Stimulated activated CD8-positive, alpha-beta memory T cell treated with anti-CD3 and anti-CD28 coated beads, Interleukin-7, amount 100 ng/mL, for 1 hour (primary cell): Measurements from ENCODE around the gene RAD9B.
"Not testable (repeated sequence)": the region's sequence is repeated elsewhere in the genome, so short reads cannot be mapped to it uniquely, and the experiment has no call there.

Experiments used
- DNase-seq, 2 donors: peaks; one replicate each; pipeline ENCODE4 v3.0.0-alpha.2; 2020; ENCODE audit warnings: low read depth in 2 of 2

Gene RAD9B

DNA sequence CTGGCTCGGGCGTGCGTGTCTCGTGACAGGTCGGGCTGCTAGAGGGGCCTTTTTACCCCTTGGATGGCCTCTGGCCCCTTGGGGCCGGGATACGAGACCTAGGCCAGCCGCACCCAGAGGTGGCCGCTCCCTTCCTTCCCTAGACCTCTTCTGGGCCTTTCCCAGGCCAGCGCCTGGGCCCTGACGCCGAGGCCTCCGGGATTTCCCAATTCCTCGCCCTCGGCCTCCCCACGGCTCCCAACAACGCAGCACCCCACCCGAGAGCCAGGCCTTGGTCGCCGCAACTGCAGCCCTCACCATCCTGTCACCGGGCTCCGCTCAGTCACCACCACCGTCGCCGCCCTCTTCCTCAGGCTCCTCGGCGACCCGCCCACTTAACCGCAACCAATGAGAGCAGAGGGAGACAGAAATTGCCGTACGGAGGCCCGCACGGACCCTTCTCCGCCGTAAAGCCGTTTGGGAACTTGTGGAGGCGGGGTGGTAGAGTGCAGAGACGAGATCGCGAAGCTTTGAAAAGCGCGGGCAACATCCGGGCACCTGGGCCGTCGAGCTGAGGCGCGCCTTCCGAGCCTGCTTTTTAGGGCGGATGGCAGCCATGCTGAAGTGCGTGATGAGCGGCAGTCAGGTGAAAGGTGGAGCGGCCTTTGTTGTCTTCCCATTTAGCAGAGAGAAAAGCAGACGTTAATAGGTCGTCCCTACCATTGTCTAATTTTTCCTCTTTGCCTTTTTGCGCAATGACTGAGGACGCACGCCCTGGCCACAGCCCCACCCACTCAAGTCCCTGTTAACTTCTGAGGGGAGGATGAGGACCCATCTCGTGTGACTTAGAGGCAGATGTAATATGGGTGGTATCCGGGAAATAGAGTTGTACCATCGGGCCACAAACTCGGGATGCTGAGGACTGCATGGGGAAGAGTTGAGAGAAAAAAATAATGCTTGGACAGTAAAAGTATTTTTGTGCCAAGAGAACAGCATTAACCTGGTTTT lies at the start of gene RAD9B, which contains the start of gene VPS29:
Gene RAD9B (plus strand): TSS at position 580 of the 987 bp plus-strand sequence. CDS start 7 bp downstream, at position 587.
Gene VPS29 (minus strand): TSS at position 360 of the 987 bp plus-strand sequence. CDS start 60 bp downstream, at position 300.
- peak; percentile 97 to 98 for DNase-seq

DNA sequence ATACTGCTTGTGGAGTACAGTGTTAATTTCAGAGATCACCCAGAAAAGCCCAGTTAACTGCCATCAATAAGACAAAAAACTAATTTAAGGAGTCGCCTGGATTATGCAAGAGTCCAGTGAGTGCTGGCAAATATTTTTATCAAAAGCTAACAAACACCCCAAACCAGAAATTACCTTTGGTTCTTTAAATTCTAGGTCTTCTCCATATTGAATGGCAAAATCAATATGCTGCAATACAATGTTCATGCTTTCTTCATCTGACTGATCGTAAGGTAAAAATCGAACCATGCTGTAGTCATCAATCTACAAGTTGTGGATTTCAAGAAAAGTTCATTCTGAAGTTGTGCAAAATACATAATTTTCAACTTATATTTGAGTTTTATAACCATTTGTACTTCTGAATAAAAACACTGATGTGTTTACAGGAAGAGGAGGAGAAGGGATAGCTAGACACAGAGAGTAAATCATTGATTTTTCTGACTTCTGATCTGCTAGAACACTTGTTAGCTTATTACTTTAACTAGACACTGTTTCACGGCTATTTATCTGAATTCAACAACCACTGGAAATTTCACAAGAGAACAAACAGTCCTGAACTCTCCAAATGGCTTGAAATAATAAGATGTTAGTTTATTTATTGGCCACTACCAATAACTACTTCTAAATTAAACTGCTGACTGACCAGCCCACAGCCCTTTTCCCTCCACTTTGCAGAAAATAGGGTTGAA lies 48.4 kb upstream of the RAD9B start:
- DNase-seq, result no peak

DNA sequence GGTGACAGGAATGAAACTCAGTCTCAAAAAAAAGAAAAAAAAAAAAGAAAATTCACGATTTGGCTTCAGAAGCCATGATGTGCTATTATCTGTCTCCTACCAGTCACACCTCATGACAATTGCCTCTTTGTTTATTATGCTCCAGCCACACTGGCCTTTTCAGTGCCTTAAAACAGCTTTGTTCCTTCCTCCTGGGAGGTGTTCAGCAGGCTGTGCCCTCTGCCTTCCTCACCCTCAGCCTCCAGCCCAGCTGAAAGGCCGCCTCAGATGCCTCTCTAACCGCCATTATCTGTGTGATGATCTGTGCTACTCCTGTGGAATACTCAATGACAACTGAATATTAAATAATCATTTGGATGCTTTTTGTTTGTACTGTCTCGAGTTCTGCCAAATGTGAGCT lies 43.4 kb upstream of the RAD9B start:
- no peak for DNase-seq

DNA sequence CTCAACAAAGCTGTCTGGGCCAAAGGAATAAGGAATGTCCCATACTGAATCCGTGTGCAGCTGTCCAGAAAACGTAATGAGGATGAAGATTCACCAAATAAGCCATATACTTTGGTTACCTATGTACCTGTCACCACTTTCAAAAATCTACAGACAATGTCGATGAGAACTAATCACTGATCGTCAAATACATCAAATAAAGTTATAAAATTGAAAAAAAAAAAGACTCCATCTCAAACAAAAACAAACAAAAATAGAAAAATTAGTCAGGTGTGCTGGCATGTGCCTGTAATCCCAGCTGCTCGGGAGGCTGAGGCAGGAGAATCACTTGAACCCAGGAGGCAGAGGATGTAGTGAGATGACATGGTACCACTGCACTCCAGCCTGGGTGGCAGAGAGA lies 40.9 kb upstream of the RAD9B start:
- DNase-seq, result not testable (repeated sequence)

DNA sequence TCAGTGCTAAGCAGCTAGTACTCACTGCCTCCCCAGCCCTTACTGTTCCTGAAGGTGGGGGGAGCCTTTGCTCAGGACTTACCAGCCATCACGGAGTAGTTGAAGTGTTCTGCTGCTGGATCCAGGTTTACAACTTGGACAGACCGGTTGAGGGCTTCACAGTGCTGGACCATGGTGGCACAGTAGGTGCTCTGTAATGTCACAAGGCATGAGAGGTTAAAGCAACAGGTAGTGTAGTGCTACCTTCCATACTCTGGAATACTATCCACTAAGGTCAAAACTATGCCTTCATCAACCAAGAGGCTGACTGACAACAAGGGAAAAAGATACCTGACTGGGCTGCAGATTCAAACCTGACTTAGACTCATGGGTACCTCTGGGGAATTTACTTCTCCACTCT lies 37.1 kb upstream of the RAD9B start:
- DNase-seq, result no peak

DNA sequence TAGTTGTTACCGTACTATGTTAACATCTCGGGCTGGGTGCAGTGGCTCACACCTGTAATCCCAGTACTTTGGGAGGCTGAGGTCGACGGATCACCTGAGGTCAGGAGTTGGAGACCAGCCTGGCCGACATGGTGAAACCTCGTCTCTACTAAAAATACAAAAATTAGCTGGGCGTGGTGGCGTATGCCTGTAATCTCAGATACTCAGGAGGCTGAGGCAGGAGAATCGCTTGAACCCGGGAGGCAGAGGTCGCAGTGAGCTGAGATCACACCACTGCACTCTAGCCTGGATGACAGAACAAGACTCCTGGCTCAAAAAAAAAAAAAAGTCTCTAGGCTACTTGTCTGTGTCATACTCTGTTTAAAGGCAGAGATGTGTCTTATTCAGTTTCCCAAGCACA lies 36.4 kb upstream of the RAD9B start:
- not testable (repeated sequence) for DNase-seq

DNA sequence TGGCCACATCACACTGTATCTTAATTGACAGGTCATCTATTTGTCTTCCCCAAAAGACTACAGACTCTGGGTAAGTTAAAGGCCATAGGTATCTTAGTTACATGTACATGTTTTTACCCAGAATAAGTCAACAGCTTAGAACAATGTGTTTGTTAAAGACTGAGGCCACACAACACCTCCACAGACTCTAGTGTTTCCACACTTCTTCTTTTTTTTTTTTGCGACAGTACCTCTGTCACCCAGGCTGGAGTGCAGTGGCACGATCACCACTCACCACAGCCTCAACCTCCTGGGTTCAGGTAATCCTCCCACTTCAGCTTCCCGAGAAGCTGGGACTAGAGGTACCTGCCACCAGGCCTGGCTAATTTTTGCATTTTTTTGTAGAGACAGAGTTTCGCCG lies 35.3 kb upstream of the RAD9B start:
- DNase-seq, result no peak

DNA sequence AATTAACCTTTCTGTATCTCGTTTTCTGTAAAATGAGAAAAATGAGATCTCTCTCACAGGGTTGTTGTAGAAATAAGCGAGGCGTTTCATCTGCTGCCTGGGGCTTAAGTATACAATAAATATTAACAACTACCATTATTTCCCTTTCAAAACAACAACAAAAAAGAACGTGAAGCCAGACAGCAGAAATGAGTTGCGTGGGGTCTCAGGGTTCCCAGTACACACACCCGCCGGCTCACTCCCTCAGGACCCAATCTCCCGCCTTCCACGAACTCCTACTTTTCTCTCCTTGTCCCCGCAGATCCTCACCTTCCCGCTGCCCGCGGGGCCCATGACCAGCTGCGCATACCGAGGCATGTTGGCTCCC lies 34.3 kb upstream of the RAD9B start:
- no peak for DNase-seq

DNA sequence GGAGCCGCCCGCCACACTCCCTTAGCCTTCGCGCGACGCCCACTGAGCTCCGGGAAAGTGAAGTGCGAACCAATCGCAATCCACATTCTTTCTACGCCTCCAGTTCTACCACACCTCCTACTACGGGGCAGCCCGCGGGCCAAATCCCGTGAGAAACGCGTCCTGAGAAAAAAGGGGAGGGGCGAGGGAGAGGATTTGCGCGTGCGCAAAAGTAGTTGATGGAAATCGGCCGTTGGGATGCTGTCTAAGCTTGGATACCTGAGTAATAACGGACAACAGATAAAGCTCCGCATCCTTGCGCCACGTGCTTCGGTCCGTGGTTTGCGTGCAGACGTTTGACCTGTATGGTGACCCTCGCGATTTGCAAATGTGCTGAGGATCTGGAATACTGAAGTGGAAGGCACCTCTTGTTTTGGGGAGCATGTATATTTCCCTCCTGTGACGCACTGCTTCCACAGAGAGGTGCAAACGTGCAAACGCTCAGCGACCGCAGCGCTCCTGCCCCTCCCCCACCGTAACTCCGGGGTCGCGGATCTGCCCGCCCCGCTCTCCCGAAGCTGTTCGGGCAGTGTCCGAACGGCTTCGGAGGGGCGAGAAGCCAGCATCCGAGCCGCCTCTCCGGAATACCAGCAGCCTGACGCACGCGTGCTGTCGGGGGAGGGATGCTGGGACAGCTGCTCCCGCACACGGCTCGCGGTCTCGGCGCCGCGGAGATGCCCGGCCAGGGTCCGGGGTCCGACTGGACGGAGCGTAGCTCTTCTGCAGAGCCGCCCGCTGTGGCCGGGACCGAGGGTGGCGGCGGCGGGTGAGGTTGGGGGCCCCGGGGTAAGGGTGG lies 33.7 kb upstream of the RAD9B start, which contains the start of the genes FAM216A and GPN3:
Gene FAM216A (plus strand): TSS at position 632 of the 835 bp plus-strand sequence. CDS start 31 bp downstream, at position 663.
Gene GPN3 (minus strand): TSS at position 44 of the 835 bp plus-strand sequence. CDS start 54 bp downstream, outside the sequence.
- peak; percentile 84 to 86 for DNase-seq

DNA sequence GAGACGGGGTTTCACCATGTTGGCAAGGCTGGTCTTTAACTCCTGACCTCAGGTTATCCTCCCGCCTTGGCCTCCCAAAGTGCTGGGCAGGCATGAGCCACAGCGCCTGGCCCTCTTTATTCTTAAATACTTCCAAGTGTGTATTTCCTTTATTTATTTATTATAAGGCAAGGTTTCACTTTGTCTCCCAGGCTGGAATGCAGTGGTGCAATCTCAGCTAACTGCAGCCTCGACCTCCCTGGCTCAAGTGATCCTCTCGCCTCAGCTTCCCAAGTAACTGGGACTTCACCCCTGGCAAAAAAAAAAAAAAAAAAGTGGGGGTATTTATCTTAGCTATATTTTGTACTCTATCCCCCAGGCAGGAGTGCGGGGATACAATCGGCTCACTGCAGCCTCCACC lies 26.7 kb upstream of the RAD9B start:
- DNase-seq, result no peak

DNA sequence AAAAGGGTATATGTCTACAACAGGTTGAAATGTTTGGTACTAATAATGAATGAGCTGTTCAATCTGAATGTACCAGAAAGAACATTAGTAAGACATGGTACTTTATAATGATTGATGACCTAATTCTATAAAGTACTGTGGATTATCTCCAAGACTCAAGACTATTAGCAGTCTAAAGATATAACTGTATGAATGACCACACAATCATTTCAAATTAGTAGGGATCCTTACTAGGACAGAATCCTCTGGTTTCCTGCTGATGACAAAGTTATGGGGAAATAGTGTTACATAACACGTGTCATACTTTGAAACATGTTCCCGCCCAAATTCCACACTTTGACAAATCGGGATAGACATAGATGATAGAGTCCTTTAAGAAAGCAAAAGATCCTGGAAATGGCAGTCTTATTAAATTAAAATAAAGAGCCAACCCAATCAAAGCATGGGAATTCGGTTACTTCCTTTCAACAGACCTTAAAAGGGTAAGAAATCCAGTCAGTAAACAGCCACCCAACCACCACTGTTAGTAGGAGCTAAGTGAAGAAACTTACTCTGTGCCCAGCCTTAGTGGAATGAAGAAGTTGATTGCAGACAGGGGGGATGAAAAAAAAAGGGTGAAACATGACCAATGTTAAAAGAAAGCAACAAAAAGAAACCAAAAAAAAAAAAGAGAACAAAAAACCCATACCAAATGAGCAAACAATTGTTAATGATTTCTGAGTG lies 3.0 kb upstream of the RAD9B start:
- DNase-seq, result no peak

DNA sequence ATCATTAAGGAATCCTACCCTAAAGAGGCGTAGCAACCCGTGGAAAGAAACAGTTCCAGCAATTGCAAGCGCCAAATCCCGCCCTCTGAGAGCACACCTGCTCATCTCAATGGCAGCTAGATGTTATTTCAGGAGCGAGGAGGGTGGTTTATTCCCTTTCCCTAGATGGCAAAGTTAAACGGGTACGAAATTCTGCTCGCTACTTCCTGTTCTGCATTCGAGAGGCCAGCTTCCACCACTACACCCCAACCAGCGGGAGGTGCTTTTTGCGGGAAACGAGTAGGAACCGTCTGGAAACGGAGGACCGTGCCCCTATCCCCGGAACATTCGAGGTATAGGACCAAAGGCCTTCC lies 756 bp upstream of the RAD9B start:
- DNase-seq, result peak in 1 of 2 donors; percentile 4

DNA sequence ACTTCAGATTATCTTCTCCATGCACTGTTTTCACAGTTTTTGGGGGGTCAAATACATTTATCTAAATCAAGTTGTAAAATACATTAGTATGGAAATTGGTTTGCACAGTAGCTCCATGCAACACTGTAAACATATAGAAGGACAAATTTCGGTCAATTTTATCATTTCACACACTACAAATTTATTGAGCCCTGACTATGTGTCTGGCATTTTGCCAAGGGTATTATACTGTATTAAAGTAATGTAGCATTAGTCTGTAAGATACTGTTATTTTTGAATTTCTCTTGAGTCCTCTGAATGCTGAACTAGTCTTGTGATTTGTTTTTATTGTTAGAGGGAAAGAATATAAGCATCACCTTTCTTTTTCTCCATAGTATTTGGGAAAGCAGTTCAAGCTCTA lies 1.3 kb downstream of the RAD9B start:
- DNase-seq, result no peak

DNA sequence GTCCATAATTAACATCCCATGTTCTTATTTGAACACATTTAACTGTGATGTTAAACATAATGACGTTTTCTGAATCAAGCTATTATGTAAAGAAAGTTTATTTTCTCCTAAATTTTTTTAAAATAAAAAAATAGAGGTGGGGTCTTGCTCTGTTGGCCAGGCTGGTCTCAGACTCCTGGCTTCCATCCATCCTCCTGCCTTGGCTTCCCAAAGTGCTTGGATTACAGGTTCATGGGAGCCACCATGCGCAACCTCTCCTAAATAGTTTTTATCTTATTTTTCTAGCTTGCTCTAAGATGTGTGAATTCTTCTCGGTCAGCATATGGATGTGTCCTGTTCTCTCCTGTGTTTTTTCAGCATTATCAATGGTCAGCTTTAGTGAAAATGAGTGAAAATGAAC lies 3.2 kb downstream of the RAD9B start:
- DNase-seq, result no peak

DNA sequence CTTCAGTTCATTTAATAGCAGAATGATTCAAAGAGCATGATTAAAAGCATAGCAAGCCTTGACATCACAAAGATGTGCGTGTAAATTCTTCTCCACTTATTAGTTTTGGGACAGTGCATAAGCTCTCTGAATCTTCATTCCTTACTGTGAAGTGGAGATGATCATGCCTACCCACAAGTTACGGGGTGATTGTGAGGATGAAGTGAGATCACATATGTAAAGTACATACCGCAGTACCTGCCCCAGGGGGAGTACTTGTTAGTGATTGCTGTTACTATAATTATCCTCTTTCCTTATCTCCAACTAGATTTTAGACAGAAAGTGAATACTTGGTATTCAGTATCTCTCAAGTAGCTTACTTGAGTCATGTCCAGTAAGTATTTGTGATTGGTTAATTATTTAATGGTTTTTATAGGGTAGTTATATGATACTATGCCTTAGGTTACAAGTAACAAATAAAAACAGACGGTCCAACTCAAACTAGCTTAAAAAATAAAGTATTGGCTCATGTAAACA lies 6.0 kb downstream of the RAD9B start:
- no peak for DNase-seq

DNA sequence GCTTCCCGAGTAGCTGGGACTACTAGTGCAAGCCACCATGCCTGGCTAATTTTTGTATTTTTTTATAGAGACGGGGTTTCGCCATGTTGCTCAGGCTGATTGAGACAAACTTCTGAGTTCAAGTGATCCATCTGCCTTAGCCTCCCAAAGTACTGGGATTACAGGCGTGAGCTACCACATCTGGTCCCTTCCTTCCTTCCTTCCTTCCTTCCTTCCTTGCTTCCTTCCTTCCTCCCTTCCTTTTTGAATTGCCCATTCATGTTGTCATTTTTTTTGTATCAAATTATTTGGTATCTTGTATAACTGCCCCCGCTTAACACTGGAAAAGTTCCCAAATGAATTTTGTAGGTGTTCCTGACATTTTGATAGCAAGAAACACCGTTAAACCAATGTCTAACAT lies 11.7 kb downstream of the RAD9B start:
- DNase-seq, result no peak

DNA sequence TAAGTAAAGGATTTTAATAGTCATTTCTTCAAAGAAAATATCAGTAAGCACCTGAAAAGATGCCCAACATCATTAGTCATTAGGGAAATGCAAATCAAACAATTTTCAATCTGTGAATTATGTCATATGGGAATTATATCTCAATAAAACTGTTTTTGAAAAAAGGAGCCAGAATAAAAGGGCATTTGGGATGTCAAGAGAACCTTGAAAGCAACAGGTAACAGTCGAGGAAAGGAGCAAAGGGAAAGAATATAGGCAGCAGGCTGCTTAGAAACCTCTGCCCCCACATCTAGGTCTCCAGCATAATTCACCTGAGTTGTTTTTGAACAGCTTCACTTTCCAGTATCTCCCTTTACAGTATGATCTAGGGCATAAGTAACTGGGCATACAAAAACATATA lies 12.2 kb downstream of the RAD9B start:
- no peak for DNase-seq

DNA sequence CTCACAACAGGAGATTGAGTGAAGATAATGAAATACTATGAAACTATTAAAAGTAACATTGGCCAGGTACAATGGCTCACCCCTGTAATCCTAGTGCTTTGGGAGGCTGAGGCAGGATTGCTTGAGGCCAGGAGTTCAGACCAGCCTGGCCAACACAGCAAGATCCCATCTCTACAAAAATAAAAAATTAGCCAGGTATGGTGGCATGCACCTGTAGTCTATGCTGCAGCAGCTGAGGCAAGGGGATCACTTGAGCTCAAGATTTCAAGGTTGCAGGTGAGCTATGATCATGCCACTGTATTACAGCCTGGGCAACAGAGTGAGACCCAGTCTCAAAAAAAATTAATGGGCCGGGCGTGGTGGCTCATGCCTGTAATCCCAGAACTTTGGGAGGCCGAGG lies 14.9 kb downstream of the RAD9B start:
- no peak for DNase-seq

DNA sequence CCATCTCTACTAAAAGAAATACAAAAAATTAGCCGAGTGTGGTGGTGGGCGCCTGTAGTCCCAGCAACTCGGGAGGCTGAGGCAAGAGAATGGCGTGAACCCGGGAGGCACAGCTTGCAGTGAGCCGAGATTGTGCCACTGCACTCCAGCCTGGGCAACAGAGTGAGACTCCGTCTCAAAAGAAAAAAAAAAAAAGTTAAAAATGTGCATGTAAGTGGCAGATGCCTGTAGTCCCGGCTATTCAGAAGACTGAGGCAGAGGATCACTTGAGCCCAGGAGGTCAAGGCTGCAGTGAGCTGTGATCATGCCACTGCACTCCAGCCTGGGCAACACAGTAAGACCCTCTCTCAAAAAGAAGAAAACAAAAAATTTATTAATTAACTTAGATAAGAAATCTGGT lies 15.9 kb downstream of the RAD9B start:
- not testable (repeated sequence) for DNase-seq

DNA sequence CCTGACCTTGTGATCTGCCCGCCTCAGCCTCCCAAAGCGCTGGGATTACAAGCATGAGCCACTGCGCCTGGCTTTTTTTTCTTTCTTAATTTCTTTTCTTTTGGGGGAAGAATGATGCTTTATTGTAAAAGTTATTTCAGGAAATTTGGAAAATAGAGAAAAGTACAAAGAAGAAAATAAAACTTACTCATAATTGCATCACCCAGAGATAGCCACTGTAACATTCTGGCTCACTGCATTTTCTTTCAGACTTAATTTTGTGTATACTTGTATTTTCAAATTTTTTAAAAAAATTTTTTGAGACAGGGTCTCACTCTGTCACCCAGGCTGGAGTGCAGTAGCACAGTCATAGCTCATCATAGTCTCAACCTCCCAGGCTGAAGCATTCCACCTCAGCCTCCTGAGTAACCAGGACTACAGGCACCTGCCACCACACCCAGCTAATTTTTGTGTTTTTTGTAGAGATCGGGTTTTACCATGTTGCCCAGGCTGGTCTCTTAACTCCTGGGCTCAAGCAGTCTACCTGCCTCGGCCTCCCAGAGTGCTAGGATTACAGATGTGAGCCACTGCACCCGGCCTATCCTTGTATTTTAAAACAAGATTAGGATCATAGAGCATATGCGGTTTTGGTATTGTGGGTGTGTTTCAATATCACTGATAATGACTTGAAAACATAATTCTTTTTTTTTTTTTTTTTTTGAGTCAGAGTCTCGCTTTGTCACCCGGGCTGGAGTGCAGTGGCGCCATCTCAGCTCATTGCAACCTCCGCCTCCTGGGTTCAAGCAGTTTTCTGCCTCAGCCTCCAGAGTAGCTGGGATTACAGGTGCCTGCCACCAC lies 19.0 kb downstream of the RAD9B start:
- not testable (repeated sequence) for DNase-seq
